ENCODE results near the gene ANAPC10.
"Not testable (repeated sequence)": the region's sequence is repeated elsewhere in the genome, so short reads cannot be mapped to it uniquely, and the experiment has no call there.

ANAPC10 gene

GRCh38 chr4:145035494-145036136, 62.4 kb downstream of the ANAPC10 start:
- POLR2A ChIA-PET, result no interaction called here
- CTCF ChIA-PET, result no interaction called here
- no peak for TF ChIP-seq ELF4 (IDR thresholded peaks at IDR 0.05)
- no peak for TF ChIP-seq FOXA1 (IDR thresholded peaks at IDR 0.05)
- TF ChIP-seq NFRKB (IDR thresholded peaks at IDR 0.05), result no peak
- no peak for TF ChIP-seq TARDBP (IDR thresholded peaks at IDR 0.05)
- TF ChIP-seq BHLHE40 (IDR thresholded peaks at IDR 0.05; ENCODE audit: borderline replicate concordance), result no peak
- TF ChIP-seq FOXM1 (IDR thresholded peaks at IDR 0.05; ENCODE audit: borderline replicate concordance), result no peak
- TF ChIP-seq ZNF384 (IDR thresholded peaks at IDR 0.05), result no peak
- no peak for TF ChIP-seq SP1 (IDR thresholded peaks at IDR 0.05)
- TF ChIP-seq LEF1 (IDR thresholded peaks at IDR 0.05; ENCODE audit: borderline replicate concordance), result no peak
- no peak for TF ChIP-seq ARNT (IDR thresholded peaks at IDR 0.05)
- TF ChIP-seq FOXK2 (IDR thresholded peaks at IDR 0.05), result no peak
- no peak for TF ChIP-seq CTBP1 (IDR thresholded peaks at IDR 0.05; ENCODE audit: borderline replicate concordance)
- no peak for TF ChIP-seq SUZ12 (IDR thresholded peaks at IDR 0.05)
- DNase-seq (ENCODE audit: extremely low spot score), result no peak

- POLR2A ChIA-PET, result no interaction called here
- CTCF ChIA-PET, result no interaction called here
- TF ChIP-seq FOXA1 (IDR thresholded peaks at IDR 0.05), result no peak
- DNase-seq (ENCODE audit: extremely low spot score), result no peak
Measured at GRCh38 chr4:145034727-145035211, 63.2 kb downstream of the ANAPC10 start.

GRCh38 chr4:145019346-145019745, 78.7 kb downstream of the ANAPC10 start:
- TF ChIP-seq PKNOX1 (IDR thresholded peaks at IDR 0.05) (no peak), FOXK2 (IDR thresholded peaks at IDR 0.05) (no peak), HDGF (IDR thresholded peaks at IDR 0.05; ENCODE audit: borderline replicate concordance) (no peak), FOXM1 (IDR thresholded peaks at IDR 0.05; ENCODE audit: borderline replicate concordance) (no peak), L3MBTL2 (conservative IDR thresholded peaks at IDR 0.05) (no peak), CTBP1 (IDR thresholded peaks at IDR 0.05; ENCODE audit: borderline replicate concordance) (no peak), ZNF384 (IDR thresholded peaks at IDR 0.05) (no peak), SP1 (IDR thresholded peaks at IDR 0.05) (no peak), BHLHE40 (IDR thresholded peaks at IDR 0.05; ENCODE audit: borderline replicate concordance) (no peak), NFRKB (IDR thresholded peaks at IDR 0.05) (no peak), TARDBP (IDR thresholded peaks at IDR 0.05) (no peak), SUZ12 (IDR thresholded peaks at IDR 0.05) (no peak)
- CTCF ChIA-PET, result no interaction called here
- DNase-seq (ENCODE audit: extremely low spot score), result no peak
- POLR2A ChIA-PET, result no interaction called here

- POLR2A ChIA-PET, result no interaction called here
- DNase-seq (ENCODE audit: extremely low spot score), result no peak
- CTCF ChIA-PET, result no interaction called here
- TF ChIP-seq ELF4 (IDR thresholded peaks at IDR 0.05) (no peak), FOXK2 (IDR thresholded peaks at IDR 0.05) (no peak), ZNF384 (IDR thresholded peaks at IDR 0.05) (no peak)
Measured at GRCh38 chr4:145014365-145014764, 83.6 kb downstream of the ANAPC10 start.

- CTCF ChIA-PET, result no interaction called here
- no peak for TF ChIP-seq LEF1 (IDR thresholded peaks at IDR 0.05; ENCODE audit: borderline replicate concordance)
- no peak for TF ChIP-seq FOXM1 (IDR thresholded peaks at IDR 0.05; ENCODE audit: borderline replicate concordance)
- no peak for TF ChIP-seq FOXK2 (IDR thresholded peaks at IDR 0.05)
- no peak for TF ChIP-seq NFRKB (IDR thresholded peaks at IDR 0.05)
- no peak for TF ChIP-seq SP1 (IDR thresholded peaks at IDR 0.05)
- no peak for TF ChIP-seq L3MBTL2 (conservative IDR thresholded peaks at IDR 0.05)
- TF ChIP-seq BHLHE40 (IDR thresholded peaks at IDR 0.05; ENCODE audit: borderline replicate concordance), result no peak
- TF ChIP-seq CTBP1 (IDR thresholded peaks at IDR 0.05; ENCODE audit: borderline replicate concordance), result no peak
- no peak for DNase-seq (ENCODE audit: extremely low spot score)
- POLR2A ChIA-PET, result no interaction called here
Measured at GRCh38 chr4:145012841-145013240, 85.2 kb downstream of the ANAPC10 start.

GRCh38 chr4:145011636-145012035, 86.4 kb downstream of the ANAPC10 start:
- no peak for DNase-seq (ENCODE audit: extremely low spot score)
- ChIA-PET CTCF (no interaction called here), POLR2A (no interaction called here)
- TF ChIP-seq FOXM1 (IDR thresholded peaks at IDR 0.05; ENCODE audit: borderline replicate concordance), result no peak
- TF ChIP-seq ZNF384 (IDR thresholded peaks at IDR 0.05), result no peak
- TF ChIP-seq ELF4 (IDR thresholded peaks at IDR 0.05), result no peak
- no peak for TF ChIP-seq HDGF (IDR thresholded peaks at IDR 0.05; ENCODE audit: borderline replicate concordance)
- no peak for TF ChIP-seq PKNOX1 (IDR thresholded peaks at IDR 0.05)
- TF ChIP-seq FOXA1 (IDR thresholded peaks at IDR 0.05), result no peak
- no peak for TF ChIP-seq BHLHE40 (IDR thresholded peaks at IDR 0.05; ENCODE audit: borderline replicate concordance)
- TF ChIP-seq NFRKB (IDR thresholded peaks at IDR 0.05), result no peak
- TF ChIP-seq SUZ12 (IDR thresholded peaks at IDR 0.05), result no peak
- no peak for TF ChIP-seq L3MBTL2 (conservative IDR thresholded peaks at IDR 0.05)
- no peak for TF ChIP-seq SP1 (IDR thresholded peaks at IDR 0.05)
- no peak for TF ChIP-seq CTBP1 (IDR thresholded peaks at IDR 0.05; ENCODE audit: borderline replicate concordance)
- no peak for TF ChIP-seq ARNT (IDR thresholded peaks at IDR 0.05)
- TF ChIP-seq LEF1 (IDR thresholded peaks at IDR 0.05; ENCODE audit: borderline replicate concordance), result no peak
- TF ChIP-seq FOXK2 (IDR thresholded peaks at IDR 0.05), result no peak
- TF ChIP-seq TARDBP (IDR thresholded peaks at IDR 0.05), result no peak

GRCh38 chr4:145010315-145010714, 87.7 kb downstream of the ANAPC10 start:
- CTCF ChIA-PET; DNase-seq (ENCODE audit: extremely low spot score); POLR2A ChIA-PET: not testable (repeated sequence)

All from HEK293T (cell line).